HepG2 (cell line): ENCODE measurements around the gene FOXK2. TPM values are rescaled to one million over a fixed set of nuclear protein-coding genes. Genes with fewer than 3 reads are reported as not detected.

Experiments
- AHR ChIP-seq: IDR thresholded peaks from 2 replicates; pipeline ENCODE4 v1.6.1; 2018; ENCODE audit warnings: missing genetic modification reagents, missing compliant biosample characterization
- E2F2 ChIP-seq: sonication (generic); formaldehyde crosslinking; IDR thresholded peaks from 2 replicates; pipeline ENCODE4 v1.4.0; 2020; ENCODE audit warnings: missing genetic modification reagents, borderline replicate concordance
- MIER3 ChIP-seq: IDR thresholded peaks from 2 replicates; pipeline ENCODE4 v1.6.1; 2016; ENCODE audit warnings: missing compliant biosample characterization, borderline replicate concordance
- REXO4 ChIP-seq: sonication (generic); formaldehyde crosslinking; IDR thresholded peaks from 2 replicates; pipeline ENCODE4 v1.8.0; 2022; ENCODE audit warnings: missing genetic modification reagents, mild to moderate bottlenecking, borderline replicate concordance
- SOX6 ChIP-seq, 2 experiments: fragments of 450-650 bp in 1 of 2; sonication (generic) in 1 of 2; formaldehyde crosslinking in 1 of 2; IDR thresholded peaks; 2 replicates each; pipeline versions ENCODE4 v1.4.0 to v1.6.1; 2017 to 2020; ENCODE audit warnings: antibody characterized with exemption in 1 of 2, mild to moderate bottlenecking in 1 of 2, missing genetic modification reagents in 1 of 2
- TARDBP ChIP-seq: sonication (generic); formaldehyde crosslinking; IDR thresholded peaks from 2 replicates; pipeline ENCODE4 v1.8.0; 2022; ENCODE audit warnings: mild to moderate bottlenecking, missing genetic modification reagents
- TCF7L2 ChIP-seq: IDR thresholded peaks from 2 replicates; pipeline ENCODE4 v1.6.1; 2011; ENCODE audit warnings: mild to moderate bottlenecking, low read depth, low read length, moderate library complexity
- ZIK1 ChIP-seq: sonication (generic); formaldehyde crosslinking; IDR thresholded peaks from 2 replicates; pipeline ENCODE4 v1.5.0; 2020; ENCODE audit warnings: mild to moderate bottlenecking, low read depth, missing genetic modification reagents, borderline replicate concordance
- ZKSCAN1 ChIP-seq: fragments of 150-350 bp; IDR thresholded peaks from 2 replicates; pipeline ENCODE4 v1.6.1; 2014; ENCODE audit warnings: low read length
- ZNF512B ChIP-seq: sonication (generic); formaldehyde crosslinking; IDR thresholded peaks from 2 replicates; pipeline ENCODE4 v1.5.1; 2020; ENCODE audit warnings: missing genetic modification reagents, mild to moderate bottlenecking, borderline replicate concordance
- ZNF558 ChIP-seq: sonication (generic); formaldehyde crosslinking; IDR thresholded peaks from 2 replicates; pipeline ENCODE4 v1.9.0; 2022; ENCODE audit warnings: mild to moderate bottlenecking, missing genetic modification reagents, borderline replicate concordance
- ZNF619 ChIP-seq: sonication (generic); formaldehyde crosslinking; IDR thresholded peaks from 2 replicates; pipeline ENCODE4 v1.4.0; 2020; ENCODE audit warnings: mild to moderate bottlenecking, missing genetic modification reagents
- ZNF749 ChIP-seq: sonication (generic); formaldehyde crosslinking; IDR thresholded peaks from 2 replicates; pipeline ENCODE4 v1.8.0; 2022; ENCODE audit warnings: mild to moderate bottlenecking, missing genetic modification reagents, moderate library complexity, borderline replicate concordance
- ZNF761 ChIP-seq: sonication (generic); formaldehyde crosslinking; conservative IDR thresholded peaks from 2 replicates; pipeline ENCODE4 v1.4.0; 2020; ENCODE audit warnings: mild to moderate bottlenecking, missing genetic modification reagents
- ZNF777 ChIP-seq: sonication (generic); formaldehyde crosslinking; IDR thresholded peaks from 2 replicates; pipeline ENCODE4 v1.4.0; 2020; ENCODE audit warnings: missing genetic modification reagents
- ZNF879 ChIP-seq: sonication (generic); formaldehyde crosslinking; IDR thresholded peaks from 2 replicates; pipeline ENCODE4 v1.8.1; 2023; ENCODE audit warnings: missing genetic modification reagents
- ZSCAN5A ChIP-seq: sonication (generic); formaldehyde crosslinking; IDR thresholded peaks from 2 replicates; pipeline ENCODE4 v1.8.0; 2022; ENCODE audit warnings: mild to moderate bottlenecking, missing genetic modification reagents, borderline replicate concordance
- polyA plus RNA-seq, 8 experiments: library from polyadenylated mRNA; depleted of rRNA in 3 of 8; stranded (reverse) in 7 of 8; unstranded in 1 of 8; fragments of >200 nt; fragmentation: Illumina TruSeq in 4 of 8; extraction: Trizol in 4 of 8; gene quantifications; 2 replicates each; pipeline versions ENCODE4 v1.2.1 to v1.2.3, GENCODE V29; 2011 to 2016; ENCODE audit warnings: low read depth in 4 of 8, missing spikeins in 1 of 8, mixed read lengths in 1 of 8; ENCODE audit not compliant: insufficient read depth in 1 of 8
- total RNA-seq, 5 experiments: library from RNA; depleted of rRNA; stranded (reverse); fragments of >200 nt; fragmentation: Illumina TruSeq; extraction: Trizol; gene quantifications; 2 replicates each; pipeline ENCODE4 v1.2.3, GENCODE V29; 2016; ENCODE audit warnings: low read depth in 1 of 5

FOXK2 gene
- total and polyA plus RNA-seq, 2 of the 13 experiments (the other 11 are each of a cell fraction or from before 2014, with no cell fraction given): 67.1 to 67.2 TPM

GRCh38 chr17:82503728-82504308 is 15.7 kb upstream of the FOXK2 start (continued):
- peak; percentile 78; the same call in 1 of the 2 replicates for TF ChIP-seq ZNF558 (CRISPR knock-in tag)
- TF ChIP-seq TCF7L2: no peak
- TF ChIP-seq ZKSCAN1: no peak
- TF ChIP-seq ZNF879 (CRISPR knock-in tag): peak; percentile 79
- TF ChIP-seq ZNF761: no peak
- no peak for TF ChIP-seq ZNF512B (CRISPR knock-in tag)
- peak; percentile 51; the same call in 1 of the 2 replicates for TF ChIP-seq ZSCAN5A (CRISPR knock-in tag)
- TF ChIP-seq MIER3: 0 out of 2 replicates have a peak, but pooled peaks have one; percentile 39
- TF ChIP-seq TARDBP (CRISPR knock-in tag): no peak; the same call in 1 of the 2 replicates
- TF ChIP-seq AHR (CRISPR knock-in tag): no peak
- peak; percentile 75 for TF ChIP-seq ZNF777 (CRISPR knock-in tag)
- no peak for TF ChIP-seq SOX6 (IDR thresholded peaks at IDR 0.05)
- TF ChIP-seq SOX6 (CRISPR knock-in tag; IDR thresholded peaks at IDR 0.05): peak; percentile 67
- peak; percentile 91; the same call in 1 of the 2 replicates for TF ChIP-seq ZNF749 (CRISPR knock-in tag)
- peak; percentile 83; the same call in 1 of the 2 replicates for TF ChIP-seq ZIK1 (CRISPR knock-in tag)
- peak; percentile 69; the same call in 1 of the 2 replicates for TF ChIP-seq E2F2 (CRISPR knock-in tag)
- TF ChIP-seq REXO4 (CRISPR knock-in tag): peak; percentile 75; the same call in 1 of the 2 replicates
- no peak for TF ChIP-seq ZNF619 (CRISPR knock-in tag)
